Mucosa of rectum (tissue), 2 donors: ENCODE data around the gene PPARA.
A peak's percentile ranks its signal among the peaks of the same experiment; 100 is the strongest.

Experiments used
- H3K27ac ChIP-seq, 2 donors: one replicate each; pipeline ENCODE4 v1.7.0; 2013; ENCODE audit warnings: inconsistent platforms in 2 of 2, low read depth in 2 of 2, low read length in 2 of 2
- H3K27me3 ChIP-seq, 2 donors: one replicate each; pipeline ENCODE4 v1.7.0; 2013; ENCODE audit warnings: low read length in 2 of 2; ENCODE audit not compliant: control insufficient read depth in 2 of 2, insufficient read depth in 2 of 2
- H3K36me3 ChIP-seq, 2 donors: one replicate each; pipeline ENCODE4 v1.7.0; 2013; ENCODE audit warnings: low read length in 2 of 2; ENCODE audit not compliant: control insufficient read depth in 2 of 2, insufficient read depth in 2 of 2
- H3K4me1 ChIP-seq, 2 donors: one replicate each; pipeline ENCODE4 v1.7.0; 2013; ENCODE audit warnings: low read length in 2 of 2, mild to moderate bottlenecking in 1 of 2; ENCODE audit not compliant: control insufficient read depth in 2 of 2, insufficient read depth in 2 of 2
- H3K4me3 ChIP-seq, 2 donors: one replicate each; pipeline ENCODE4 v1.7.0; 2013; ENCODE audit warnings: low read length in 2 of 2
- H3K9ac ChIP-seq, 2 donors: one replicate each; pipeline ENCODE4 v1.7.0; 2013; ENCODE audit warnings: low read length in 2 of 2, low read depth in 1 of 2, mild to moderate bottlenecking in 1 of 2
- H3K9me3 ChIP-seq, 2 donors: one replicate each; pipeline ENCODE4 v1.7.0; 2013; ENCODE audit warnings: low read length in 2 of 2; ENCODE audit not compliant: control insufficient read depth in 2 of 2
- donor health status: healthy.
- donor health status: Normal muscosa, but diverticular disease.

PPARA gene

GRCh38 chr22:46150034-46150654 is at the start of gene PPARA:
TSS of gene PPARA (plus strand) at chr22:46150526. CDS start at chr22:46198384, 47,858 bp downstream.
- H3K9me3 ChIP-seq = no peaks in the 10 kb centered on the region
- peak within 1 kb of the TSS; percentile 93 to 96 for H3K9ac ChIP-seq
- peaks cover 26 to 32% of the 10 kb centered on the region in 2 donors for H3K4me1 ChIP-seq
- H3K4me3 ChIP-seq = peak within 1 kb of the TSS; percentile 84 to 89
- no peaks in the 10 kb centered on the region for H3K27me3 ChIP-seq
- peak within 1 kb of the TSS; percentile 95 to 96 for H3K27ac ChIP-seq
- H3K36me3 ChIP-seq = peaks cover 0 to 9% of the 10 kb centered on the region in 2 donors

GRCh38 chr22:46102159-46102558 is 48.2 kb upstream of the PPARA start:
- Histone ChIP-seq H3K36me3 (peaks cover 52 to 58% of the 10 kb centered on the region in 2 donors), H3K27me3 (no peaks in the 10 kb centered on the region), H3K9me3 (no peaks in the 10 kb centered on the region), H3K27ac (no peak overlapping the region), H3K4me3 (no peak overlapping the region), H3K9ac (no peak overlapping the region), H3K4me1 (peaks cover 23 to 27% of the 10 kb centered on the region in 2 donors)

- Histone ChIP-seq H3K9ac (no peak overlapping the region), H3K27me3 (no peaks in the 10 kb centered on the region), H3K9me3 (no peaks in the 10 kb centered on the region), H3K27ac (no peak overlapping the region), H3K36me3 (peaks cover 49 to 54% of the 10 kb centered on the region in 2 donors), H3K4me1 (peaks cover 27 to 32% of the 10 kb centered on the region in 2 donors), H3K4me3 (no peak overlapping the region)
These were observed 47.6 kb upstream of the PPARA start for GRCh38 chr22:46102752-46103151.

GRCh38 chr22:46103181-46103580 is 47.1 kb upstream of the PPARA start:
- Histone ChIP-seq H3K36me3 (peaks cover 44 to 50% of the 10 kb centered on the region in 2 donors), H3K9me3 (no peaks in the 10 kb centered on the region), H3K4me3 (no peak overlapping the region), H3K27ac (no peak overlapping the region), H3K27me3 (no peaks in the 10 kb centered on the region), H3K9ac (no peak overlapping the region), H3K4me1 (peaks cover 32 to 37% of the 10 kb centered on the region in 2 donors)

DNA sequence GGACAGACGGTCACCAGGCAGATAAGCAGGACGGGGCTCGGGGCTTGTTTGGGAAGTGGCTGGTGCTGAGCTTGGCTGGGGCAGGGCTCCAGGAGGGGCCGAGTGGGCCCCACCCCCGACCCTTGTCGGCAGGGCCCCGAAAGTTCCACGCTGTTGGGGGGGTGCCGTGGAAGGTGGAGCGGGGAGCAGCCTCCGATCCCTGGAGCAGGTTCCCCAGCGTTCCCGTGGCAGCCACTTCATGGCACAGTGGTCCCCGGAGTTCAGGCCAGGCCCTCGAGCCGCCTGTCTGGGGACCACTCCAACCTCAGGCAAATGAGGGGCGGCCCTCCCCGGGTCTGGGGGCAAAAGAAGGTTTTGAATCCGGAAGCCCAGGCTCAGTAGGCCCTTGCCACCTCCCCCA is 46.7 kb upstream of the PPARA start:
- Histone ChIP-seq H3K36me3 (peaks cover 41 to 45% of the 10 kb centered on the region in 2 donors), H3K9me3 (no peaks in the 10 kb centered on the region), H3K27me3 (no peaks in the 10 kb centered on the region), H3K27ac (no peak overlapping the region), H3K4me1 (peaks cover 37 to 40% of the 10 kb centered on the region in 2 donors), H3K4me3 (no peak overlapping the region), H3K9ac (no peak overlapping the region)

DNA sequence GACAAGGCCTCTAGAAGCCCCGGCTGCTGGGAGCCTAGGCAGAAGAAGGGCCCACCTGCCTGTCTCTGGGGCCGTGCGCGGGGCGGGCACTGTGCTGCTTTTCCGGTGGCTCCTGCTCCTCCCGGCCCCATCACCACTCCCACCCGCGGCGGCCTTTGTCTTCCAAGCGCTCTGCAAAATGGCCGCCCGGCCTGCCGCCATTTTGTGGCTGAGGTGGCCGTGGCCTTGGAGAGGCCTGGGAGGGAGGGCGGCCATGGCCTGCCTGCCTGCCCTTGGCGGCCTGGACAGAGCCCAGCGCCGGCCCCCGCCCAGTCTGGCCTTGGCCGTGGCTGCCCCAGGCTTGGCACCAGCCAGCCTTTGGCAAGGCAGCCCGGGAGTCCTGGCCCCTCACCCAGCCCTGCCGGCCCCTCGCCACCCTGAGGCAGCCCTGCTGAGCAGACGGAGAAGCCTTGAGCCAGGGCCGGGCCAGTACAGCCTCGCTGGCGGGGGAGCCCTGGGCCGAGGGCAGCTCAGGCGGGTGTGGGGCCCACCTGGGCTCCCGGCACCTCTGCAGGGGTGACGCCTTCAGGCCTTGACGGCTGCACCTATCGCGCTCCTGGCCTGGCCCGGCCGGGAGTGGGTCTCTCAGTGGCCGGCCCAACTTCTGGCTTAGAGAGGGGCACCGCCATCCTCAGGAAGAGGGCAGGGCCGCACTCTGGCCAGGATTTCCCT is 46.0 kb upstream of the PPARA start:
- Histone ChIP-seq H3K4me1 (peaks cover 41 to 44% of the 10 kb centered on the region in 2 donors), H3K27ac (peak overlapping the region; percentile 66 to 75), H3K9me3 (no peaks in the 10 kb centered on the region), H3K36me3 (peaks cover 36 to 39% of the 10 kb centered on the region in 2 donors), H3K27me3 (no peaks in the 10 kb centered on the region), H3K4me3 (no peak overlapping the region), H3K9ac (no peak overlapping the region)

- H3K9me3 ChIP-seq = no peaks in the 10 kb centered on the region
- H3K4me1 ChIP-seq = peaks cover 41 to 44% of the 10 kb centered on the region in 2 donors
- H3K36me3 ChIP-seq = peaks cover 36 to 37% of the 10 kb centered on the region in 2 donors
- H3K9ac ChIP-seq = peak overlapping the region in 1 of 2 donors; percentile 29
- peak overlapping the region; percentile 66 to 75 for H3K27ac ChIP-seq
- no peak overlapping the region for H3K4me3 ChIP-seq
- H3K27me3 ChIP-seq = no peaks in the 10 kb centered on the region
These were observed 45.3 kb upstream of the PPARA start for GRCh38 chr22:46104881-46105493.

GRCh38 chr22:46105494-46106278 is 44.6 kb upstream of the PPARA start:
- no peak overlapping the region for H3K4me3 ChIP-seq
- H3K4me1 ChIP-seq = peaks cover 41 to 44% of the 10 kb centered on the region in 2 donors

DNA sequence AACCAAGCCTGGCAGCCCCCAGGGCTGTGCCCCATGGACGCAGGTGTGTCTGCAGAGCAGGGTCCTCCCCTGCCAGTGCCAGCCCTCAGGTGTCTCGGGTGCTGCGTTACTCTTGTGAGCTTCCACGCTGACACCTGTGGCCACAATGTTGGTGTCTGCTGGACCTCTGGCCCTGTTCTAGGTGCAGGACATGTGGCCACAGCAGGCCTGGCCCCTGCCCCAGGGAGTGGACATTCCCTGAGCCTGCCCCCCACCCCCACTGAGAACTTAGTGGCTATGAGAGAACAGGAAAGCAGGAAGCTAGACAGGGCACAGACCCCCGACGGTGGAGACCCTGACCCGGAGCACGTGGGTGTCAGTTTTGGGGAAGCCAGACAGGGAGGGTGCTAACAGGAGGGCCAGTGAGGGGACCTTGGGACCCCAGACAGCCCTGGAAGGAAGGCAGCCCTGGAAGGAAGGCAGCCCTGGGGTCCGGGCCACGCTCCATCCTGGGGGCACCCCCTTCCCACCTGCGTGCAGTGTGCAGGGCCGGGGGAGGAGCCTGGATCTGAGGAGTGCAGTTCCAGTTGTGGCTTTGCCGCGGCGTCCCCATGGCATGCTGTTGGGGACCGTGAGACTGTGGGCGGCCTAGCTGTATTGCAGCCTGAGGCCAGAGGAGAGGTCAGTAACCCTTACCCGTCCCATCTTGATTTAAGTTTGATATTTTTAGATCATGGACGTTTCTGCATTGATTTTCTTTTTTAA is 43.9 kb upstream of the PPARA start:
- peak overlapping the region; percentile 66 to 75 for H3K27ac ChIP-seq
- H3K36me3 ChIP-seq = peaks cover 33 to 35% of the 10 kb centered on the region in 2 donors

More at GRCh38 chr22:46105494-46106278, 44.6 kb upstream of the PPARA start:
- Histone ChIP-seq H3K36me3 (peaks cover 32 to 35% of the 10 kb centered on the region in 2 donors), H3K9me3 (no peaks in the 10 kb centered on the region), H3K9ac (peak overlapping the region in 1 of 2 donors; percentile 29), H3K27me3 (no peaks in the 10 kb centered on the region), H3K27ac (peak overlapping the region; percentile 66 to 75)

More for the DNA sequence above, 43.9 kb upstream of the PPARA start:
- H3K9ac ChIP-seq = peak overlapping the region; percentile 9 to 22
- no peak overlapping the region for H3K4me3 ChIP-seq
- H3K9me3 ChIP-seq = no peaks in the 10 kb centered on the region
- peaks cover 44% of the 10 kb centered on the region in 2 donors for H3K4me1 ChIP-seq
- no peaks in the 10 kb centered on the region for H3K27me3 ChIP-seq
